Activated CD8-positive, alpha-beta memory T cell treated with anti-CD3 and anti-CD28 coated beads for 24 hours (primary cell): ENCODE data around the gene TMEM239.

ENCODE experiments used
- DNase-seq: peaks from one replicate; pipeline ENCODE4 v3.0.0-alpha.2; 2020

TMEM239 gene

GRCh38 chr20:2816030-2816582 is at the start of gene TMEM239:
TSS of gene TMEM239 (plus strand) at chr20:2816364. CDS start at chr20:2816555, 191 bp downstream.
- DNase-seq = no peak

- DNase-seq = no peak
Measured at GRCh38 chr20:2767768-2768631, 48.2 kb upstream of the TMEM239 start.

- DNase-seq = no peak
Measured at GRCh38 chr20:2768632-2769015, 47.5 kb upstream of the TMEM239 start.

- peak; percentile 38 for DNase-seq
Measured at GRCh38 chr20:2770091-2770490, 46.1 kb upstream of the TMEM239 start.

GRCh38 chr20:2771631-2772080 is 44.5 kb upstream of the TMEM239 start:
- DNase-seq = peak; percentile 54

- no peak for DNase-seq
Measured at GRCh38 chr20:2773812-2774211, 42.4 kb upstream of the TMEM239 start.

- no peak for DNase-seq
Measured at GRCh38 chr20:2775139-2775538, 41.0 kb upstream of the TMEM239 start.

GRCh38 chr20:2778602-2779321 is 37.4 kb upstream of the TMEM239 start:
- no peak for DNase-seq

- DNase-seq = peak; percentile 3
Measured at GRCh38 chr20:2780948-2781347, 35.2 kb upstream of the TMEM239 start.

GRCh38 chr20:2783908-2784566 is 32.1 kb upstream of the TMEM239 start:
- DNase-seq = no peak

- no peak for DNase-seq
Measured at GRCh38 chr20:2793471-2793870, 22.7 kb upstream of the TMEM239 start.

GRCh38 chr20:2794202-2794748 is 21.9 kb upstream of the TMEM239 start:
- no peak for DNase-seq

- DNase-seq = no peak
Measured at GRCh38 chr20:2794866-2795447, 21.2 kb upstream of the TMEM239 start.

- DNase-seq = no peak
Measured at GRCh38 chr20:2795451-2795850, 20.7 kb upstream of the TMEM239 start.

- DNase-seq = no peak
Measured at GRCh38 chr20:2796011-2796660, 20.0 kb upstream of the TMEM239 start.

GRCh38 chr20:2797136-2797983 is 18.8 kb upstream of the TMEM239 start:
- no peak for DNase-seq

GRCh38 chr20:2798095-2798805 is 17.9 kb upstream of the TMEM239 start:
- no peak for DNase-seq

GRCh38 chr20:2798814-2799213 is 17.4 kb upstream of the TMEM239 start:
- DNase-seq = no peak

GRCh38 chr20:2799271-2799670 is 16.9 kb upstream of the TMEM239 start:
- DNase-seq = no peak
